MM.1S (cell line): ENCODE data around the gene CYP4F2.

ENCODE experiments used
- CTCF ChIP-seq: fragments of 300-600 bp; sonication (generic); IDR thresholded peaks from 2 replicates; pipeline ENCODE4 v1.5.1; 2016; ENCODE audit warnings: antibody characterized with exemption, low read length, mixed read lengths
- EZH2phosphoT487 ChIP-seq: fragments of 300-600 bp; sonication (generic); IDR thresholded peaks from 2 replicates; pipeline ENCODE4 v1.6.1; 2018; ENCODE audit warnings: antibody characterized with exemption, low read length

- TF ChIP-seq CTCF (no peak), EZH2phosphoT487 (no peak)
Observed at GRCh38 chr19:15902254-15902653, 4.4 kb upstream of the CYP4F2 start.
